ENCODE data around the gene EPS8L3.

The EPS8L3 gene

DNA sequence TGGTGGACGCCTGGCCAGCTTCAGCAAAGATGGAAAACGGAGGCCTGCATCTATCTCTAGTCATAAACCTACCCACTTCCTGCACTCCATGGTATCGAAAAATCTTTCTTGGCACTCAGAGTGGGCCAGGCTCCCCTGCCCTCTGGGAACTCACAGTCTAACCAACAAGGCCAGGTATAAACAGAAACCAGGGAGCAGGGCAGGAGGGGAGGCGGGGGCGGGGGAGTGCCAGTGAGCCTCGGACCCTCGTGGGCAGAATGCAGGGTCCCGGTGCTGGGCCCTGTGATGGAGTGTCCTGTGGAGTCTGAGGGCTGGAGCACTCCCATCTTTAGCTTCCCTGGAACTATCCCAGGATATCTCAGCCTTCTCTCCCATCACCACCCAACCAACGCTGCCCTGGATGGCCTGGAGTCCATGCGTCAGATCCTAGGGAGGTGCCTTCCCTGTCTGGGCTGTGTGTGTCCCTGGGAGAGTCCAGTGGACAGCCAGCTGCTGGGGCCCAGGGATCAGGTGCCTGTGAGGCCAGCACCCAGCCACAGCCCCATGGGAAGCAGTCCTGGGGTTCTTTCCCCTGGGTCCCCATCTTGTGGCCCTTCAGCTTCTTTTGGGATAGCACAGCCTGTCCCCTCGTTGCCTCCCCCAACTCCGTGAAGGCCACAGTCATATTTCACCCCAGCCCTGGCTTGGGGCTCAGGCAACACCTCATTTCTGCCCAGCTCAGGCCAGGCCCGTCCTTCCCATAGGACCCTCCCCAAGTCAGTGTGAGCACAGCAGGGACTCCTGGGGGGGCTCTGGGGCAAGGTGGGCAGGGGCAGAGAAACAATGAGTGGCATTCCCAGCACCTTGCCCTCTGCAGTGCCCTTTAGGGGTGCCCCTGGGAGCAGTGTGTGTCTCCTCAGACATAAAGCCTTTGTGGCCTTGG is 1.1 kb upstream of the EPS8L3 start:
- CTCF ChIA-PET, result interaction anchor here (1.1 to 5.1 kb wide), 8 partner anchors 8 to 219 kb away, joined by 5 to 41 read pairs (median 6); no protein-coding TSS in a partner anchor
- TF ChIP-seq, protein P1, sequence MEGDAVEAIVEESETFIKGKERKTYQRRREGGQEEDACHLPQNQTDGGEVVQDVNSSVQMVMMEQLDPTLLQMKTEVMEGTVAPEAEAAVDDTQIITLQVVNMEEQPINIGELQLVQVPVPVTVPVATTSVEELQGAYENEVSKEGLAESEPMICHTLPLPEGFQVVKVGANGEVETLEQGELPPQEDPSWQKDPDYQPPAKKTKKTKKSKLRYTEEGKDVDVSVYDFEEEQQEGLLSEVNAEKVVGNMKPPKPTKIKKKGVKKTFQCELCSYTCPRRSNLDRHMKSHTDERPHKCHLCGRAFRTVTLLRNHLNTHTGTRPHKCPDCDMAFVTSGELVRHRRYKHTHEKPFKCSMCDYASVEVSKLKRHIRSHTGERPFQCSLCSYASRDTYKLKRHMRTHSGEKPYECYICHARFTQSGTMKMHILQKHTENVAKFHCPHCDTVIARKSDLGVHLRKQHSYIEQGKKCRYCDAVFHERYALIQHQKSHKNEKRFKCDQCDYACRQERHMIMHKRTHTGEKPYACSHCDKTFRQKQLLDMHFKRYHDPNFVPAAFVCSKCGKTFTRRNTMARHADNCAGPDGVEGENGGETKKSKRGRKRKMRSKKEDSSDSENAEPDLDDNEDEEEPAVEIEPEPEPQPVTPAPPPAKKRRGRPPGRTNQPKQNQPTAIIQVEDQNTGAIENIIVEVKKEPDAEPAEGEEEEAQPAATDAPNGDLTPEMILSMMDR (IDR thresholded peaks at IDR 0.05; ENCODE audit: insufficient read depth, low read length, missing control alignments), result no peak
- DNase-seq (ENCODE audit: low read depth, low spot score), result no peak
- no peak overlapping the region for H3K4me3 ChIP-seq (ENCODE audit: low read depth, low read length)
- POLR2A ChIA-PET, result no interaction called here

DNA sequence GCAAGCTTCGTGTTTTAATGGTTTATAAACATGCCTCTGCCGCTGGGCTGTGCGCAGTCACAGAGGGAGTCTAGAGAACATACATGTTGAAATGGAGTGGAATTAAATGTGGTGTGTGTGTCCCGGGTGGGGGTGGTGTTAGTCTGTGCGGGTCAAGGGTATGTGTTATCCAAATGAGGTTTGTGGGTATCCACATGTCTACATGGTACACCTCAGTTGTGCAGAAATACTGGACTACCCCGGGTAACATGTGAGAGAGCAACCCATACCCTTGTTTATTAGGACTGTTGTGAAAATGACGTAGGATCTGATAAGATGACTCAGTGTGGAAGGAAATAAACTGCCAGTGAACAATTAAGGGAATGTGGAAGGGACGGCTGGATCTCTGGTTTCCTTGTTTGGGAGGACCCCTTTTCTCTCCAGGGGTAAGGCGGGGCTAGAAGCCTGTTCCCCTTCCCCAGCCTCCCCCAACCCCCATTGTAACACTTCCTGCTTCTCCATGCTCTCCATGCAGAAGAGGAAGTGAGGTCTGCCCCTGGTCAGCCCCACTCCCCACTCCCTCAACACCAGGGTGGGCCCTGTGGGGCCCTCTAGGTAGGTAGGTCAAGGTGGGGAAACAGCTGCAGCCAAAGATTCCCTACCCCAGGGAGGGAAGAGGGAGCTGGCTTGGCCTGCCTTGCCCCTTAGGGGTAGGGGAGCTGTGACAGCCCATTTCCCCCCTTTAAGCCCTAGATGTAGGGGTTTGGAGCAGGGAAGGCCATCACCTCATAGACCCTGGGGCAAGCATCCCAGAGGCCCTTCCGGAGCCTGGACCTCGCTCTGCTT is 690 bp downstream of the EPS8L3 start:
- ChIA-PET POLR2A (no interaction called here), CTCF (interaction anchor here (0.6 to 5.1 kb wide), 9 partner anchors 9 to 221 kb away, joined by 3 to 41 read pairs (median 5); no protein-coding TSS in a partner anchor)
- TF ChIP-seq, protein P1 (IDR thresholded peaks at IDR 0.05; ENCODE audit: insufficient read depth, low read length, missing control alignments), result no peak
- DNase-seq (ENCODE audit: low read depth, low spot score), result no peak
- no peak overlapping the region for H3K4me3 ChIP-seq (ENCODE audit: low read depth, low read length)

DNA sequence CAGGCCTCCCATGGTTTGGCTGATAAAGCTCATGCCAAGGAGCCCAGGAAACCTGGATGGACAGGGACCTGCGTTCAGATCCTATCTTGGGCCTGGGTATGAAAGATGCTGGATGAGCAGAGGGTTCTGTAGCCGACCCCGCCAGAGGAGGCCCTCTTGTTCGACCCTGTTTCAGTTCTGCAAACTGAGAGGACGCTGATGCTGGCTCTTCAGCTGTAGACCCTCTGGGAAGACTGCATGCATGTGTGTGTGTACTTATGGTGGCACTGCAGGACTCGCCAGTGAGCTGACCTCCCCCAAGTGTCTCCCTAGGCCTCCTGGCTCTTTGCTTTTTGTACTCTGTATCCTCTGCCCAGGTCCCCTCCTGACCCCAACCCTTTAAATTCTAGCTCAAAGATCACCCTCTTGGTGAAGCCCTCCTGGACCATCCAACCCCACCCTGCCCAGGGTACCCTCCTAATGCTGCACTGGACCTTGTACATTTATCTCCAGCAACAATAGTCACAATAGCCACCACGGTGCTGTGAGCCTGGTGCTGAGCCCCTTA is 1.6 kb downstream of the EPS8L3 start:
- TF ChIP-seq, protein P1 (IDR thresholded peaks at IDR 0.05; ENCODE audit: insufficient read depth, low read length, missing control alignments), result no peak
- ChIA-PET CTCF (interaction anchor here (0.6 to 5.1 kb wide), 5 partner anchors 10 to 216 kb away, joined by 3 to 41 read pairs (median 4); no protein-coding TSS in a partner anchor), POLR2A (no interaction called here)
- H3K4me3 ChIP-seq (ENCODE audit: low read depth, low read length), result no peak overlapping the region
- DNase-seq (ENCODE audit: low read depth, low spot score), result no peak

DNA sequence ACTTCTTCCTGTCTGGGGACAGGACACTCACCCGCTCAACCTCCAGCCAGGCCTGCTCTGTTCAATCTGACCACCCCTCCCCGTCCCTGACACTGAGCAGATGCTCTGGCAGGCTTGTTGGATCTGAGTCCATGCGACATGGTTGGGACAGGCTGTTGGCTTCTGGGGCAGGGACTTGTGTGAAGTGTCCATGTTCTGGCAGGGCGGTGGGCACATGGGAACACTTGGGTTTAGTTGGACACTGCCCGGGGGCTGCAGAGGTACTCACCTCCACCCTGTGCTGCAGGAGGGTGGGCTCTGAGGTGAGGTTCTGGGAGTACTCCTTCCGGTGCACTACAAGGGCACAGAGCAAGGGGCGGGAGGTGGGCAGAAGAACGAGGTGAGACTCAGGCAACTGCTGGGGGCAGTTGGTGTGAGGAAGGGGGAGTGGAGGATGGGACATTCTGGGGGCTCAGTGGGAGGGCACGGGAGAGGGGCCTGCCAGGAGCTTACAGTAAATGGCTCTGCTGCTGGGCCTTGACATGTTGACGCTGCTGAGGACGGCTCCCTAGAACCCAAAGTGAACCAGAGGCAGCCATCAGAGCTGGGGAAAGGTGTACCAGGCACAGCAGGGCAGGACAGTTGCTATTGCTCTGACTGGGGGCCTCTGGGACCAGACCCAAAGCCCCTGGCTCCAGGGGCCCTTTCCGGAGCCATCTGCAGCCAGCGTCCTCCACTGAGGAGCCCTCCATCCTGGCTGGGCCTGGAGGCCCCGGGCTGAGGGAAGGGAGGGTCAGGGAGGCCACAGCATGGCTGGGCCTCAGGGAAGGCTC is 2.3 kb downstream of the EPS8L3 start:
- ChIA-PET POLR2A (no interaction called here), CTCF (interaction anchor here (0.8 to 5.1 kb wide), 6 partner anchors 11 to 223 kb away, joined by 3 to 41 read pairs (median 8); partner anchors contain the start of gene AHCYL1)
- no peak for DNase-seq (ENCODE audit: low read depth, low spot score)
- no peak overlapping the region for H3K4me3 ChIP-seq (ENCODE audit: low read depth, low read length)
- TF ChIP-seq, protein P1 (IDR thresholded peaks at IDR 0.05; ENCODE audit: insufficient read depth, low read length, missing control alignments), result no peak

DNA sequence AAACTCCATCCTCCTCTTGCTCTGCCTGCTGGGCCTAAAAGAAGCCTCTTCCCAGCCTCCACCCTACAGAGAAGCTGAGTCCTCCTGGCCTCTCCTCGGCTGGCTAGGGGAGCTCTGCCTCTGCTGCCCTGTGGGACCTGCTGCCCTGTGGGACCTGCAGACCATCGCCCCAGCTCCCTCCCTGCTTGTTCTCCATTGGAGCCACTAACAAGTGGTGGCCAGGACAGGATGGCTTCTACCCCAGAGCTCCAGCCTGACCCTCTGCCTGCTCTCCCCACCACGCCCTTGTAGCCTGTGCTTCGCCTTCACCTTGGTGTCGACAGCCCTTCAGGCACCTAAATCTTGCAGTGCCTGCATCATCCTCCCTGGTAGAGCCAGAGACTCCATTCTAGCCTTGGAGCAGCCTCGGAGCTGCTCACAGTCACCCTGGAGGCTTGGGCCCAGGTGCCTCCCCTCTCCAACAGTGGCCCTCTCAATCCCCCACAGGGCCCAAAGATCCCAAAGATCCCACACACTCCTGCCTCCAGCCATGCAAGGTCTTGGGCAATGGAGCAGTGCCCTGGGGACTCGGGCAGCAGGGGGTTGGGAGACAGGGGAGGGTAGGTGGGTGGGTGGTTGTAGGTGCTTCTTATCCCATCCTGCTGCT is 3.0 kb downstream of the EPS8L3 start:
- H3K4me3 ChIP-seq (ENCODE audit: low read depth, low read length), result no peak overlapping the region
- DNase-seq (ENCODE audit: low read depth, low spot score), result no peak
- ChIA-PET CTCF (interaction anchor here (1.6 to 2.4 kb wide), 4 partner anchors 13 to 223 kb away, joined by 4 to 14 read pairs (median 8); partner anchors contain the start of gene AHCYL1), POLR2A (no interaction called here)
- TF ChIP-seq, protein P1 (IDR thresholded peaks at IDR 0.05; ENCODE audit: insufficient read depth, low read length, missing control alignments), result no peak

Data from AG04449 (cell line).